Lung (tissue), 12 donors: ENCODE measurements around the gene LDB2. TPM values are rescaled to one million over a fixed set of nuclear protein-coding genes. Genes with fewer than 3 reads are reported as not detected.

Experiments
- ATAC-seq: fragments of 200-7000 bp; cut with Tn5 transposase; one replicate; pipeline ENCODE4 v1.9.1; 2020; ENCODE audit warnings: moderate number of reproducible peaks; ENCODE audit not compliant: insufficient read depth, low FRiP score
- DNase-seq, 3 donors: peaks; one replicate each; pipeline ENCODE4 v3.0.0-alpha.2; 2013 to 2017
- H3K27ac ChIP-seq, 2 donors: one replicate each; pipeline ENCODE4 v1.5.1; 2013; ENCODE audit warnings: mild to moderate bottlenecking in 2 of 2, moderate library complexity in 2 of 2, control low read depth in 1 of 2, inconsistent platforms in 1 of 2, low read depth in 1 of 2, low read length in 1 of 2
- H3K27me3 ChIP-seq, 3 donors: one replicate each; pipeline ENCODE4 v1.5.1; 2013; ENCODE audit warnings: low read length in 2 of 3; ENCODE audit not compliant: control insufficient read depth in 3 of 3, insufficient read depth in 3 of 3
- H3K36me3 ChIP-seq, 4 donors: one replicate each; pipeline ENCODE4 v1.5.1; 2013; ENCODE audit warnings: low read length in 4 of 4, mild to moderate bottlenecking in 1 of 4, moderate library complexity in 1 of 4; ENCODE audit not compliant: control insufficient read depth in 4 of 4, insufficient read depth in 4 of 4
- H3K4me1 ChIP-seq, 5 donors: one replicate each; pipeline ENCODE4 v1.5.1; 2013; ENCODE audit warnings: low read length in 5 of 5, mild to moderate bottlenecking in 2 of 5, moderate library complexity in 1 of 5; ENCODE audit not compliant: control insufficient read depth in 5 of 5, insufficient read depth in 5 of 5
- H3K4me3 ChIP-seq: one replicate; pipeline ENCODE4 v1.5.1; 2013; ENCODE audit warnings: mild to moderate bottlenecking, control low read depth, moderate library complexity
- H3K9ac ChIP-seq, 2 donors: one replicate each; pipeline ENCODE4 v1.5.1; 2013; ENCODE audit warnings: low read length in 2 of 2, control low read depth in 1 of 2; ENCODE audit not compliant: insufficient read depth in 1 of 2
- H3K9me3 ChIP-seq, 4 donors: one replicate each; pipeline ENCODE4 v1.5.1; 2013; ENCODE audit warnings: low read length in 3 of 4, mild to moderate bottlenecking in 1 of 4, moderate library complexity in 1 of 4; ENCODE audit not compliant: control insufficient read depth in 4 of 4, insufficient read depth in 3 of 4
- WGBS, 2 donors: extraction: QIAGEN DNeasy Blood & Tissue Kit; methylation state at CpG; one replicate each; pipeline ENCODE4 v1.1.7; 2013; 5-methylcytosine and 5-hydroxymethylcytosine counted together
- polyA plus RNA-seq, 2 donors: library from polyadenylated mRNA; stranded (reverse); fragments of 200-250 nt; gene quantifications; one replicate each; pipeline ENCODE4 v1.2.1, GENCODE V29; 2013
- total RNA-seq, 2 donors: library from RNA; depleted of rRNA in 1 of 2; stranded (reverse); fragments of >200 nt in 1 of 2; gene quantifications; one replicate each; pipeline ENCODE4 v1.2.1, GENCODE V29; 2014 to 2021
- TF ChIP-seq, protein P1 (sequence below): IDR thresholded peaks from 2 replicates; pipeline ENCODE4 v1.5.1; 2012; ENCODE audit warnings: mild to moderate bottlenecking; ENCODE audit errors: control extremely low read depth, extremely low read depth
- donor health status: control.
- donor health status: control.
- donor health status: Bipolar disorder and iron deficiency.
- donor health status: healthy.
- donor health status: DM: yes; HTN: yes; CAD: no.

The LDB2 gene
- total and polyA plus RNA-seq, 4 donors: 18.1 to 147 (median 46.1) TPM

DNA sequence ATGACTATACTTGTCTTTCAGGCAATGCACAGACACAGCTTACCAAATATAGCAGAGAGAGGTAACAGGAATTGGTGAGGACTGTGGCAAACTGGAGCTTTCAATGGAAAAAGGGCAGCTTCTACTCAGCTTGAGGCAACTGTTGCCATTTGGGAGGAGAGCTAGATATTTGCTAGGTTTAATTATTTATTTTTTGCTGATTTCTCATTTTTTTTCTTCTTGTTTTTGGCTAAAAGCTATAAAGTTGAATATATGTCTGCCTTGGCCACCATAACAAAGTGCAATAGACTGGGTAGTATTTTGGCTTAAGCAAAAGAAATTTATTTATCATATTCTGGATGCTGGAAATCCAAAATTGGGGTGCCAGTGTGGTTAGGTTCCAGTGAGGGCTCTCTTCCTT lies 93.9 kb downstream of the LDB2 start:
- no peak overlapping the region for H3K9ac ChIP-seq
- peaks cover 0 to 5% (median 1%) of the 10 kb centered on the region in 4 donors for H3K36me3 ChIP-seq
- no peak overlapping the region for H3K27ac ChIP-seq
- ATAC-seq: no peak
- H3K4me1 ChIP-seq: peaks cover 0 to 3% (median 0%) of the 10 kb centered on the region in 5 donors
- H3K9me3 ChIP-seq: peaks cover 0 to 4% (median 2%) of the 10 kb centered on the region in 4 donors
- no peak overlapping the region for H3K4me3 ChIP-seq
- no peaks in the 10 kb centered on the region for H3K27me3 ChIP-seq
- TF ChIP-seq, protein P1, sequence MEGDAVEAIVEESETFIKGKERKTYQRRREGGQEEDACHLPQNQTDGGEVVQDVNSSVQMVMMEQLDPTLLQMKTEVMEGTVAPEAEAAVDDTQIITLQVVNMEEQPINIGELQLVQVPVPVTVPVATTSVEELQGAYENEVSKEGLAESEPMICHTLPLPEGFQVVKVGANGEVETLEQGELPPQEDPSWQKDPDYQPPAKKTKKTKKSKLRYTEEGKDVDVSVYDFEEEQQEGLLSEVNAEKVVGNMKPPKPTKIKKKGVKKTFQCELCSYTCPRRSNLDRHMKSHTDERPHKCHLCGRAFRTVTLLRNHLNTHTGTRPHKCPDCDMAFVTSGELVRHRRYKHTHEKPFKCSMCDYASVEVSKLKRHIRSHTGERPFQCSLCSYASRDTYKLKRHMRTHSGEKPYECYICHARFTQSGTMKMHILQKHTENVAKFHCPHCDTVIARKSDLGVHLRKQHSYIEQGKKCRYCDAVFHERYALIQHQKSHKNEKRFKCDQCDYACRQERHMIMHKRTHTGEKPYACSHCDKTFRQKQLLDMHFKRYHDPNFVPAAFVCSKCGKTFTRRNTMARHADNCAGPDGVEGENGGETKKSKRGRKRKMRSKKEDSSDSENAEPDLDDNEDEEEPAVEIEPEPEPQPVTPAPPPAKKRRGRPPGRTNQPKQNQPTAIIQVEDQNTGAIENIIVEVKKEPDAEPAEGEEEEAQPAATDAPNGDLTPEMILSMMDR: no peak
- DNase-seq: no peak

DNA sequence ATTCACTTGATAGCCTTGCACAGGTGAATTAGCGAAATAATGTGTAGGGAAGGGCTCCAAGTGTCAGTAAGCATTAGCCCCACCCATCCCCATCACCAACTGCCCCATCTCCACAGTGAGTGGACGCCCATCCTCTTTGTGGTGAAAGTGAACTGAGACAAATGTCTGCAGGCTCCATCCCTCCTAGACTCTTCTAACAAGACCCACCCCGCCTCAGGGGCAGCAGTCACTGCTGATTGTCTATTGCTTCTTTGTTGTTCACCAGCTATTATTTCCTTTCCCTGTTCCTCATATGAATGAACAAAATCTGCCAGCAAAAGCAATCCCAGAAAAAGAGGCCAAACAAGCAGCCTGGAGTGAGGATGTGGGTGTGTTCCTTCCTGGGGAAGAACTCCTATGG lies 96.4 kb downstream of the LDB2 start:
- Histone ChIP-seq H3K27ac (no peak overlapping the region), H3K4me3 (no peak overlapping the region), H3K36me3 (peaks cover 0 to 5% (median 1%) of the 10 kb centered on the region in 4 donors), H3K4me1 (peaks cover 0 to 3% (median 0%) of the 10 kb centered on the region in 5 donors), H3K9me3 (peaks cover 0 to 2% (median 0%) of the 10 kb centered on the region in 4 donors), H3K27me3 (no peaks in the 10 kb centered on the region), H3K9ac (no peak overlapping the region)
- ATAC-seq: no peak
- DNase-seq: no peak
- 84 to 88% methylated on average over 3 of the region's 3 CpGs for WGBS, 2 donors
- TF ChIP-seq, protein P1: no peak

DNA sequence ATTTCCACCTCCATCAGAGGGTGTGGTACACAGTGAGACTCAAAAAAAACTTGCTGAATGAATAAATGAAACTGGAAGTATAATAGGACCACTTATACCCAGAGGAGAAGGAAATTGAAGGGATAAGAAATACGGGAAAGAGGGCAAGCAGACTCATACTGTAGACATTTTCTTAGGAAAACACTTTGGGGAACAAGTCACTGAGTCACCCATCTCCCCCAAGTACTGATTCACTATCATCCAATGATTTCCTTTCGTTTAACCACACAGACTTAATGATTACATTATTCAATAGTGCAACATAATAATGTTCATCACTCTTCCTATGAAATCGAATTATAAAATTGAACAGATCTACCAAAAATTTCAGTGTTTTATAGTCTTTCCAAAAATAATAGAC lies 97.1 kb downstream of the LDB2 start:
- Histone ChIP-seq H3K27me3 (no peaks in the 10 kb centered on the region), H3K4me3 (no peak overlapping the region), H3K4me1 (peaks cover 0 to 3% (median 0%) of the 10 kb centered on the region in 5 donors), H3K9ac (no peak overlapping the region), H3K9me3 (peaks cover 0 to 2% (median 0%) of the 10 kb centered on the region in 4 donors), H3K36me3 (peaks cover 0 to 5% (median 1%) of the 10 kb centered on the region in 4 donors), H3K27ac (no peak overlapping the region)
- no peak for DNase-seq
- TF ChIP-seq, protein P1: no peak
- no peak for ATAC-seq
- 75 to 88% methylated on average over 3 of the region's 3 CpGs for WGBS, 2 donors

- H3K4me1 ChIP-seq: peaks cover 0 to 1% (median 0%) of the 10 kb centered on the region in 5 donors
- DNase-seq (peak; percentile 46 to 60 (median 52)), ATAC-seq (no peak)
- no peak overlapping the region for H3K9ac ChIP-seq
- WGBS, 2 donors: 44 to 45% methylated on average over 9 of the region's 9 CpGs
- no peaks in the 10 kb centered on the region for H3K36me3 ChIP-seq
- H3K27ac ChIP-seq: no peak overlapping the region
- TF ChIP-seq, protein P1: peak; percentile 38
- H3K27me3 ChIP-seq: no peaks in the 10 kb centered on the region
- no peaks in the 10 kb centered on the region for H3K9me3 ChIP-seq
- H3K4me3 ChIP-seq: no peak overlapping the region
Measured at GRCh38 chr4:16794816-16795445, 103.5 kb downstream of the LDB2 start.
